RWPE2 (cell line): ENCODE results near the gene CHRM5.

ENCODE experiments used
- ATAC-seq: fragments of 200-7000 bp; cut with Tn5 transposase; 3 replicates; pipeline ENCODE4 v1.9.1; 2021; ENCODE audit warnings: low read depth
- DNase-seq: peaks from one replicate; pipeline ENCODE4 v3.0.0-alpha.2; 2020; ENCODE audit warnings: low spot score
- H3K27ac ChIP-seq: fragments of 450-650 bp; 2 replicates; pipeline ENCODE4 v1.5.1; 2017; ENCODE audit warnings: mild to moderate bottlenecking; ENCODE audit not compliant: poor library complexity, severe bottlenecking
- H3K27me3 ChIP-seq: fragments of 250-450 bp; sonication (Bioruptor Pico); 2 replicates; pipeline ENCODE4 v1.5.1; 2021; ENCODE audit warnings: mild to moderate bottlenecking, moderate library complexity; ENCODE audit not compliant: insufficient read depth, poor library complexity, severe bottlenecking
- H3K36me3 ChIP-seq: fragments of 250-450 bp; sonication (Bioruptor Pico); 2 replicates; pipeline ENCODE4 v1.5.1; 2020; ENCODE audit warnings: low read depth, mild to moderate bottlenecking, moderate library complexity
- H3K4me1 ChIP-seq: fragments of 250-450 bp; sonication (Bioruptor Pico); 2 replicates; pipeline ENCODE4 v1.5.1; 2021; ENCODE audit warnings: mild to moderate bottlenecking, moderate library complexity; ENCODE audit not compliant: insufficient read depth, poor library complexity, severe bottlenecking
- H3K4me3 ChIP-seq: fragments of 250-450 bp; sonication (Bioruptor Pico); 2 replicates; pipeline ENCODE4 v1.5.1; 2021; ENCODE audit warnings: mild to moderate bottlenecking, moderate library complexity; ENCODE audit not compliant: severe bottlenecking
- H3K9me3 ChIP-seq: fragments of 250-450 bp; sonication (Bioruptor Pico); 2 replicates; pipeline ENCODE4 v1.5.1; 2021; ENCODE audit warnings: mild to moderate bottlenecking, moderate library complexity; ENCODE audit not compliant: severe bottlenecking
- CTCF ChIP-seq: fragments of 450-650 bp; IDR thresholded peaks from one replicate; pipeline ENCODE4 v1.5.1; 2017; ENCODE audit warnings: mild to moderate bottlenecking, moderate library complexity; ENCODE audit not compliant: poor library complexity, severe bottlenecking

CHRM5 gene

GRCh38 chr15:33959844-33960548 lies 8.3 kb upstream of the CHRM5 start:
- no peaks in the 10 kb centered on the region for H3K4me1 ChIP-seq
- H3K4me3 ChIP-seq, result no peak overlapping the region
- no peaks in the 10 kb centered on the region for H3K9me3 ChIP-seq
- no peak for TF ChIP-seq CTCF
- H3K27ac ChIP-seq, result no peak overlapping the region
- H3K36me3 ChIP-seq, result no peaks in the 10 kb centered on the region
- ATAC-seq (no peak), DNase-seq (no peak)
- H3K27me3 ChIP-seq, result no peaks in the 10 kb centered on the region

GRCh38 chr15:33960549-33960935 lies 7.8 kb upstream of the CHRM5 start:
- Histone ChIP-seq H3K4me1 (no peaks in the 10 kb centered on the region), H3K36me3 (no peaks in the 10 kb centered on the region), H3K4me3 (no peak overlapping the region), H3K27me3 (no peaks in the 10 kb centered on the region), H3K9me3 (no peaks in the 10 kb centered on the region), H3K27ac (no peak overlapping the region)
- no peak for ATAC-seq
- TF ChIP-seq CTCF, result no peak
- DNase-seq, result no peak

- DNase-seq (no peak), ATAC-seq (peak; percentile 78)
- peak; percentile 94 for TF ChIP-seq CTCF
Observed at GRCh38 chr15:33963831-33964664, 4.2 kb upstream of the CHRM5 start.

GRCh38 chr15:33964665-33965040 lies 3.6 kb upstream of the CHRM5 start:
- Histone ChIP-seq H3K27me3 (no peaks in the 10 kb centered on the region), H3K9me3 (no peaks in the 10 kb centered on the region), H3K4me3 (no peak overlapping the region), H3K4me1 (no peaks in the 10 kb centered on the region), H3K36me3 (no peaks in the 10 kb centered on the region), H3K27ac (no peak overlapping the region)
- TF ChIP-seq CTCF, result no peak
- ATAC-seq (no peak), DNase-seq (no peak)

More at GRCh38 chr15:33963831-33964664, 4.2 kb upstream of the CHRM5 start:
- Histone ChIP-seq H3K27me3 (no peaks in the 10 kb centered on the region), H3K9me3 (no peaks in the 10 kb centered on the region), H3K36me3 (no peaks in the 10 kb centered on the region), H3K27ac (no peak overlapping the region), H3K4me3 (no peak overlapping the region), H3K4me1 (no peaks in the 10 kb centered on the region)

- Histone ChIP-seq H3K9me3 (no peaks in the 10 kb centered on the region), H3K4me3 (no peak overlapping the region), H3K27me3 (no peaks in the 10 kb centered on the region), H3K4me1 (no peaks in the 10 kb centered on the region), H3K27ac (no peak overlapping the region), H3K36me3 (no peaks in the 10 kb centered on the region)
- no peak for TF ChIP-seq CTCF
- DNase-seq (no peak), ATAC-seq (no peak)
Observed at GRCh38 chr15:33968821-33969220, 524 bp downstream of the CHRM5 start.
